GM18498 (cell line): ENCODE measurements around the gene PLCH2.

ENCODE experiments used
- ATAC-seq: cut with Tn5 transposase; IDR thresholded peaks from one replicate; pipeline ENCODE4 v1.9.1; 2021; ENCODE audit warnings: mild to moderate bottlenecking, moderate library complexity; ENCODE audit not compliant: unreplicated experiment

PLCH2 gene

GRCh38 chr1:2460996-2461751 lies 14.9 kb upstream of the PLCH2 start:
- no peak for ATAC-seq

- ATAC-seq: no peak
Measured at GRCh38 chr1:2462819-2463218, 13.3 kb upstream of the PLCH2 start.

DNA sequence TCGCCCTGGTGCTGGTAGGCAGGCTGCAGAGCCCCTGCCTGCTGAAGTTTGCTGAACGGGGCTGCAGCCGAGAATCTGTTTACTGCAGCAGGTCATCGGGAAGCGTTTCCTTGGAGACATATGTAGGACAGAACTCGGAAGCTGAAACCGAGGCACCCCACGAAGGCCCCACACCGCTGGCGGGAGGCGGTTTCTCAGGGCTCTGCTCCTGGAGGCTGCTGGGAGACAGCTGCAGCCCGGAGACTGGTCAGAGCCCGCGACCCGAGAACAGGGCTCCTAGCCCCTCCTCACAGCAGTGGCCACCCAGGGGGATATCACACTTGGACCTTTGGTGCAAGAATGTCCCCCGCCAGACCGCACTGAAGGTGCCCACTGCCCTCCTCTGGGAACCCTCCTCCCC lies 12.7 kb upstream of the PLCH2 start:
- no peak for ATAC-seq

DNA sequence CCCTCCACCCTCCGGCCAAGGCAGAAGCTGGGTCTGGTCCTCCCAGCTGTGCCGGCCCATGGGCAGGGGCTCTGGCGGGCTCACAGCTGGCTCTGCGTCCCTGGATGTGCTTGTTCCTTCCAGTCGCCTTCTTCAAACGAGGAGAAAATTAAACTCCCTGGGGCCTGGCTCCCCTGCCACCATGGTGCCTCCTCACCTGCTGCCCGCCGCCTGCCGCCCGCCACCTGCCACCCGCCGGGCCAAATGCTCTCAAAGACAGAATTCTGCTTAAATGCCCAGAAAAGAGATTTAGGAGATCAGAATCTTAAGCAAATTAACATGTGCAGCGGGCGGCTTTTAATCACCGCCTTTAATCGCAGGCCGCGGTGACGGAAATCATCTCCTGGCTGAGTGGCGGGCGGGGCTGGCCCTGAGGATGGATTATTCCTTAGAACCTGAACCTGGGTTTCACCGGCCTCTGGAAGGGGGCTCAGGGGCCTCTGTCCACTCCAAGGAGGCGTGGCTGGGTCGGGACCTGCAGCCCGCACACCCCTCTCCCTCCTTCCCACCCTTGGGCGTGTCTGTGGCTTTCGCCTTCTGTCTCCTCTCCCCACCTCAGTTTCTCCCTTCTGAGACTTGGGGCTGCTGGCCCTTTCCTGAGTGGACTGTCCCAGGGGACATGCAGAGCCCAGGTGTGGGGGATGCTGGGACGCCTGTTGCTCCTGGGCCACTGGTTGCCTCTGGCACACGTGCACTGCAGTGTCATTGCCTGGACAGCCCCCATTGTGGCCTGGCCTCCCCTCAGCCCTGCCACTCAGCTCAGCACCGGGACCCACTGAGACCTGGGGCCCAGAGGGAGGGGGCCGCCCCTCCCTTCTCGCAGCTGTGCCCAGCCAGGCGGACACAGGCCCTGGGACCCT lies 10.5 kb upstream of the PLCH2 start:
- no peak for ATAC-seq

DNA sequence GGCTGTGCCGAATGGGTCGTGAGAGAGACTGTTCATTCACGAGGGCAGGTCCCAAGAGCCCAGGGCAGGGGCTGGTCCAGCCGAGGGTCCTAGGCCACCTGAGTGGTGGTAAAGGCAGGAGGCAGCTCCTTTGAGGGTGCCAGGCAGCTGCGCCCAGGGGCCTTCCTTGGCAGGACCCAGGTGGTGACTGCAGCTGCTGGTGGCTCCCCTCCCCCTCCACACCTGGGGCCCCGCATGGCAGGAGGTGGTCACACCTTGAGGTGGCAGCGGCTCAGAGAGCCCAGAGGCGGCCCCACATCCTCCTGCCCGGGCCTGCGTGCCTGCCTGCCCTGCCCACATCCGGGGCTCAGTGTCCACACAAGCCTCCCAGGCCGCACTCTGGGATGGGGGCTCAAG lies 9.8 kb upstream of the PLCH2 start:
- no peak for ATAC-seq

GRCh38 chr1:2466958-2467554 lies 9.0 kb upstream of the PLCH2 start:
- no peak for ATAC-seq

GRCh38 chr1:2468041-2468472 lies 8.0 kb upstream of the PLCH2 start:
- no peak for ATAC-seq

DNA sequence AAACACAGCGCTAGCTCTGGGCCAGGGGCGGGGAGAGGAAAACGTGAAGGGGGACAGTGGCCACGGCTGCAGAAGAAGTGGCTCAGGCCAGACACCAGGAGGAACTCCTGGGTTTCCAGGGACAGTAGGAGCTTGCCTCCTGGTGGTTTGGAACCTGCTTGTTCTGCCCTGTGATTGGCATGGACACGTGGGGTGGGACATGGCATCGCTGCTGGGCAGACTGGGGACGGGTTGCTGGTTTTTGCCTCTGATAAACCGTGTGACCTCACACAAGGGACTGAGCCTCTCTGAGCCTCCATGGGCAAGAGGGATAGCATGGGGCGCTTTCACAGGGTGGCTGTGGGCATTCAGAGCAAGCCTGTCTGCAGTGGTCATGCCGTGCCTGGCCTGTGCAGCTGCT lies 7.5 kb upstream of the PLCH2 start:
- ATAC-seq: no peak

GRCh38 chr1:2469103-2469940 lies 6.8 kb upstream of the PLCH2 start:
- ATAC-seq: no peak

DNA sequence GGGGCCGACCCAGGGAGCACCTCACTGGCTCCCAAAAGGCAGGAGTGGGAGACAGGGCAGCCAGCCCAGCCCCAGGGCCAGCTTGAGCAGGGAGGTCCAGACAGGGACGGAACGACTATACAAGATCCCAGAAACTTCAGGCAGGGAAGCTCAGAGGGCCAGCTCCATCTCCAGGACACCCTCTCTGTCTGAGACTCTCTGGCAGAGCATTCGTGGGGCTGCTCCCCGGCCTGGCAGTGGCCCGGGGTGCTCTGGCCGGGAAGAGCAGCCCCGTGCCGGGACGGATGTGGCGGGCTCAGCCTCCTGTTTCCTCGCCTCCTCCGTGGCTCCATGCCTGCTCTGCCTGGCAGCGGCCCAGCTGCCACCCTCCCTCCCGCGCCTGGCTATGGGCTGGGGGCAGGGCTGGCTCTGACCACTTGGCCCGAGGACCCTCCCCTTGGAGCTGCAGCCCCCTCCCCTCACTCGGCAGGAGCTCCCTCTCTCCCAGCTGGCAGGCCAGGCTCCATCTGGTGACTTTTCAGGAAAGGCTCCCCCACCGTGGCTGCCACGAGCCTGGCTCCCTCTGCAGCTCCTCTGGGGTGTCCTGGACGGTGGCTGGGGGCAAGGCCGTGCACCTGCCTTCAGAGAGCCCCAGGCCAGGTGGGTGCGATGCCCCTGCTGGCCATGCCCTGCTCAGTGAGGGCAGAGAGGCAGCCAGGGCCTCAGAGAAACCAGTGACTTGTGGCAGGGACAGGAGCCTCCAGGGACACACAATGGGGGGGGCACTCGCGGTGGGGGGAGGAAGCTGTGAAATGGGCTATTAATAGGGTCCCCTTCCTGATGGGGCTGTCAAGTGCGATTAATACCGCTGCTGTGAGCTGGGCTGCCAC lies 5.6 kb upstream of the PLCH2 start:
- ATAC-seq: no peak

- ATAC-seq: no peak
Measured at GRCh38 chr1:2471159-2471471, 5.0 kb upstream of the PLCH2 start.

DNA sequence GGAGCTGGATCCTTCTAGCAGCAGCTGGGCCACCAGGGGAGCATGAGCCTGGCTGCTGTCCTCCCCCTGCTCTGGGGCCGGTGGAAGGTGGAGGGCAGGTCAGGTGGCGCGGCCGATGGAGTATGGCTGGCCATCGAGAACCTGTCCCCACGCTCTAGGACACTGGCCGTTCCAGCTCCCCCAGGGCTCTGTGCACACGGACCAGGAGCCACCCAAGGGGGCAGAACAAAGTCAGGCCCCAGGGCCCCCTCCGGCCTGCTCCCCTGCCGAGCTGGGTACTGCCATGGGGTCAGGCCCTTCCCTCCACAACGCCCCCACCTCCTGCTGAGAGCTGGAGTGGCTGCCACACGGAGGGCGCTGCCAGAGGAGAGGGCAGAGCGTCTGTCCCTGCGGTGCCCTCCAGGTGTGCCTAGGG lies 4.5 kb upstream of the PLCH2 start:
- ATAC-seq: no peak

- ATAC-seq: no peak
Measured at GRCh38 chr1:2472109-2472508, 4.0 kb upstream of the PLCH2 start.

GRCh38 chr1:2472561-2473177 lies 3.4 kb upstream of the PLCH2 start:
- no peak for ATAC-seq

GRCh38 chr1:2473198-2473597 lies 2.9 kb upstream of the PLCH2 start:
- ATAC-seq: no peak

DNA sequence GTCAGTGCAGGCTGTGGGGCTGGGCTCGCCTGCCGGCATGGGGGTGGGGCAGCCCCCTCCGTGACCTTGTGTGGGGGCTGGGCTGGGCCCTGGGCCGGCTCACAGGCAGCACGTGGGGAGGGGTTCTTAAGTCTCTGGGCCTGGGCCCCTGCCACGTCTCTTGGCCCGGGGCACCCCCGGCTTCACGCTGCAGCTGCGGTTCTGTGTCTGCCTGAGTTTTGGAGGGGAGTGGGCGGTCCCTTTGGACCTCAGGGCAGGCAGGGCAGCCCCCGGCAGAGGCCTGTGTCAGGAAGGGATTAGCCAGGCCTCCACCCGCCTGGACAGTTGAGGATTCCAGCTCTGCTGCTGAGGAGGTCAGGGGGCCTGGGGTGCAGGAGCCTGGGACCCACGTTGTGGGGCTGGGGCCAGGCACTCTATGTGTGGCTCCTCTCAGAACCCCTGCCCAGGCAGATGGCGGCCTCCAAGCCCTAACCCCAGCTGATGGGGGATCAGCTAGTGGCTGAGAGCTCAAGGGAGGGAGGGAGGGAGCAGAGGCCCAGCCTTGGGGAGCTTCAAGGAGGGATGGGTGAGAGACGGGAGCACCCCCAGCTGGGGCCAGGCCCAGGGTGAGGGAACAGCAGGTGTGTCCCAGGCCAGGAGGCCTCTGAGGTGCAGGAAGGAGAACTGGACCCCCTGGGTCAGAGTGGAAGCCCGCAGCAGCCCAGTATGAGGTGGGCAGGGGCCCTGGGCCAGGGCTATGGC lies 1.8 kb upstream of the PLCH2 start:
- no peak for ATAC-seq

GRCh38 chr1:2474933-2475371 lies 1.1 kb upstream of the PLCH2 start:
- no peak for ATAC-seq

- no peak for ATAC-seq
Measured at GRCh38 chr1:2475571-2475970, 518 bp upstream of the PLCH2 start.

GRCh38 chr1:2477309-2477708 lies 1.2 kb downstream of the PLCH2 start:
- no peak for ATAC-seq
